GM19438 (cell line): ENCODE data around the gene PLCB3.
"Not testable (repeated sequence)": the region's sequence is repeated elsewhere in the genome, so short reads cannot be mapped to it uniquely, and the experiment has no call there.

Source experiments
- ATAC-seq: cut with Tn5 transposase; IDR thresholded peaks from one replicate; pipeline ENCODE4 v1.9.1; 2021; ENCODE audit warnings: low read depth; ENCODE audit not compliant: unreplicated experiment

The PLCB3 gene

GRCh38 chr11:64234647-64235379, 16.5 kb upstream of the PLCB3 start:
- no peak for ATAC-seq

GRCh38 chr11:64235437-64236161, 15.7 kb upstream of the PLCB3 start:
- no peak for ATAC-seq

GRCh38 chr11:64237484-64237951, 13.8 kb upstream of the PLCB3 start:
- no peak for ATAC-seq

GRCh38 chr11:64238076-64238475, 13.3 kb upstream of the PLCB3 start:
- no peak for ATAC-seq

GRCh38 chr11:64238999-64239398, 12.3 kb upstream of the PLCB3 start:
- ATAC-seq, result no peak

- ATAC-seq, result no peak
Measured at GRCh38 chr11:64239662-64240434, 11.5 kb upstream of the PLCB3 start.

GRCh38 chr11:64240435-64241240, 10.7 kb upstream of the PLCB3 start, which contains the start of gene FKBP2:
Gene FKBP2 (plus strand): TSS chr11:64241095. CDS start chr11:64242388, 1,293 bp downstream.
- peak; percentile 44 for ATAC-seq

GRCh38 chr11:64241241-64241490, 10.2 kb upstream of the PLCB3 start:
- peak; percentile 64 for ATAC-seq

GRCh38 chr11:64241491-64242374, 9.6 kb upstream of the PLCB3 start:
- ATAC-seq, result peak; percentile 6

GRCh38 chr11:64243236-64243854, 8.0 kb upstream of the PLCB3 start:
- no peak for ATAC-seq

GRCh38 chr11:64244107-64244506, 7.2 kb upstream of the PLCB3 start:
- ATAC-seq, result no peak

GRCh38 chr11:64244966-64245365, 6.4 kb upstream of the PLCB3 start:
- ATAC-seq, result no peak

GRCh38 chr11:64245401-64245796, 5.9 kb upstream of the PLCB3 start:
- ATAC-seq, result no peak

- ATAC-seq, result no peak
Measured at GRCh38 chr11:64245797-64246620, 5.3 kb upstream of the PLCB3 start.

GRCh38 chr11:64246621-64246870, 4.8 kb upstream of the PLCB3 start:
- ATAC-seq, result not testable (repeated sequence)

- ATAC-seq, result no peak
Measured at GRCh38 chr11:64246871-64247728, 4.2 kb upstream of the PLCB3 start, which contains the start of gene PPP1R14B. Gene PPP1R14B (minus strand): TSS chr11:64246943. CDS start chr11:64246673, 270 bp downstream.

- ATAC-seq, result no peak
Measured at GRCh38 chr11:64247729-64248531, 3.4 kb upstream of the PLCB3 start.
